ENCODE results near the gene SLC52A1.

DNA sequence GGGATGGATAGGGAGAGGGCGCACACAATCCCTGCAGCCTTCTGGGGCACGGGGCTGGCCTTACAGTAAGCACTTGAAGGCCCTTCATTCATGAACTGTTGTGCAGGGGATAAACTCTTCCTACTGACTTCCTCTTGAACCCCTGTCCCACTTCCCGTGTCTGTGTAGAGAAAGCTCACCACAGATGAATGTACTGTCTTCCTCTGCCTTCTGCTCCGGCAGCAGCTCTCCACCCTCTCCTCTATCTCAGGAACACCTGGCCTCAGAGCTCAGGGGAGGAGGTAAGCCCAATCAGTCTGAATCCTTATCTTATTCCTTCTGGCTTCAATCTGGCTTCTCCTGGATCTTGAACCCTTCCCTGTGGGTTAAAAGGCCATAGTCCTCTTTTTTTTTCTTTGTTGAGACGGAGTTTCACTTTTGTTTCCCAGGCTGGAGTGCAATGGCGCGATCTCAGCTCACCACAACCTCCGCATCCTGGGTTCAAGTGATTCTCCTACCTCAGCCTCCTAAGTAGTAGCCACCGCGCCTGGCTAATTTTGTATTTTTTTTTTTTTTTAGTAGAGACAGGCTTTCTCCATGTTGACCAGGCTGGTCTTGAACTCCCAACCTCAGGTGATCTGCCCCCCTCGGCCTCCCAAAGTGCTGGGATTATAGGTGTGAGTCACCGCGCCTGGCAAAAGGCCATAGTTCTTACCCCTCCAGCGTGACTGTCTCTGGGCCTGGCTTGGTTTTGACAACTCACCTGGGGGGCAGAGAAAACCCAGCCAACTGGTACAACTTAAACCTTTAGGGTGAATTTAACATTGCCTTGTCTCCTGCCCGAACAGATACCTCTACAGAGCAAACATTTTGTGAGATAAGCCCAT lies 7.2 kb upstream of the SLC52A1 start:
- TF ChIP-seq, protein P1, sequence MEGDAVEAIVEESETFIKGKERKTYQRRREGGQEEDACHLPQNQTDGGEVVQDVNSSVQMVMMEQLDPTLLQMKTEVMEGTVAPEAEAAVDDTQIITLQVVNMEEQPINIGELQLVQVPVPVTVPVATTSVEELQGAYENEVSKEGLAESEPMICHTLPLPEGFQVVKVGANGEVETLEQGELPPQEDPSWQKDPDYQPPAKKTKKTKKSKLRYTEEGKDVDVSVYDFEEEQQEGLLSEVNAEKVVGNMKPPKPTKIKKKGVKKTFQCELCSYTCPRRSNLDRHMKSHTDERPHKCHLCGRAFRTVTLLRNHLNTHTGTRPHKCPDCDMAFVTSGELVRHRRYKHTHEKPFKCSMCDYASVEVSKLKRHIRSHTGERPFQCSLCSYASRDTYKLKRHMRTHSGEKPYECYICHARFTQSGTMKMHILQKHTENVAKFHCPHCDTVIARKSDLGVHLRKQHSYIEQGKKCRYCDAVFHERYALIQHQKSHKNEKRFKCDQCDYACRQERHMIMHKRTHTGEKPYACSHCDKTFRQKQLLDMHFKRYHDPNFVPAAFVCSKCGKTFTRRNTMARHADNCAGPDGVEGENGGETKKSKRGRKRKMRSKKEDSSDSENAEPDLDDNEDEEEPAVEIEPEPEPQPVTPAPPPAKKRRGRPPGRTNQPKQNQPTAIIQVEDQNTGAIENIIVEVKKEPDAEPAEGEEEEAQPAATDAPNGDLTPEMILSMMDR (IDR thresholded peaks at IDR 0.05): no peak
- no peak for TF ChIP-seq POLR2A (IDR thresholded peaks at IDR 0.05)
